ENCODE results near the gene CCDC91.

CCDC91 gene

DNA sequence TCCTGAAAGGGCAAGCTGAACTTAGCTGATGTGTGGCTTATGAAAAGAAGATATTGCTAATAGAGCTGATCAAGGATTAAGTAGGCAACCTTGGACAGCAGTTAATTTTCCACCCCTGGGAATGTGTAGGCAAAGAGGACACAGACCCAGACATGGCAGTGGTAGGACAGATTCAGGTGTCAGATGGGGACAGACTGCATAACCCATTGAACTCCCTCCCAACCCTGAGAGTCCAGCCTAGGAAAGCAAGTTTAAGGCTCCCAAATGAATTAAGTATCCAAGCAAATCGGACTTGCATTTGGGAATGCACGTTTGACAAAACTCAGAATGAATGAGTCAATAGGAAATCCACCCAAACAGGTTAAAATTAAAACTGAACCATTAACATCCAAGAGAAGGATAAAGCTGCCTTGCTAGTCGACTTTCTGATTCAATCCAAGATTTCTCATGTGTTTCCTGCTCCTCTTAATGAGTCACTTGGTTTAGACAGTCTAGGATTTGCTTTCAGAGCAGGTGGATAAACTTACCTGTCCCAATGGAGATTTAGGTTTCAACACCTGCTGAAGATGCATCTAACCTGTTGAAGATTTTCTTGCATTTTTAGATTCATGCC lies 385.4 kb downstream of the CCDC91 start:
- no peak for DNase-seq (ENCODE audit: low read depth in 2 of 3, low spot score in 1 of 3)

DNA sequence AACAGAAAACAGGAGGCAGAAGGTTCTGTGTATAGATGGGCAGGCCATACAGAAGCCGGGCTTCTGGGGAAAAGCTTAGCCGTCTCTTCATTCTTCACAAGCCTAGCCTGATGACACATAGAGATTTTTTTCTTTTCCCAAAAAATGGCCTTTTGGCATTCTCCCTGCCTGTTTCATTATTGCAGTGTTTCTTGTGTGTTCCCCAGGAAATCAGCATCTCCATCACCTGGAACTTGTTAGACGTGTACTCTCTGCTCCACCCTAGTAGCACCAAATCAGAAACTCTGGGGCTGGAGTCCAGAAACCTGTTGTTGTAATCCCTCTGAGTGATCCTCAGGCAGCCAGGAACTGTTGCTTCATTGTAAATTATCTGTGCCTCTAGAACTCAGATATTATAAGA lies 388.1 kb downstream of the CCDC91 start:
- DNase-seq (ENCODE audit: low read depth in 2 of 3, low spot score in 1 of 3): no peak

DNA sequence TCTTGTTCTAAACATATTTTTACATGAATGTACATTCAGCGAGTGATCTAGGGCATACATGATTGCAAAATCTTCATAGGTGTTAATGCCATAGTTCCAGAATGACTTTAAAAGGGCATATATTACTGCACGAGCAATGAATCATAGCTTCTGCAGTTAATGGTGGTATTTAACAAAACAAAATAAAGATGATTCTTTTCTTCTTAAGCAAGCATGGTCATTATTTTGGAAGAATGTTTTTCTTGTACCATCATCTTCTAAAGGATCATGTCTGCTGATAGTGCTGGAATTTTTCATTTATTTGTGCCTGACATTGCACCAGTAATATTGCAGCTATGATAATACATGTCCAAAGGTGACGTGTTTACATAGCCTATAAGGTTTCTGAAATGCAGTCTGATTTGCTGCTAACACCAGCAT lies 388.6 kb downstream of the CCDC91 start:
- DNase-seq (ENCODE audit: low read depth in 2 of 3, low spot score in 1 of 3): no peak

- DNase-seq (ENCODE audit: low read depth in 2 of 3, low spot score in 1 of 3): no peak
These were observed 392.6 kb downstream of the CCDC91 start for GRCh38 chr12:28582672-28583376.

DNA sequence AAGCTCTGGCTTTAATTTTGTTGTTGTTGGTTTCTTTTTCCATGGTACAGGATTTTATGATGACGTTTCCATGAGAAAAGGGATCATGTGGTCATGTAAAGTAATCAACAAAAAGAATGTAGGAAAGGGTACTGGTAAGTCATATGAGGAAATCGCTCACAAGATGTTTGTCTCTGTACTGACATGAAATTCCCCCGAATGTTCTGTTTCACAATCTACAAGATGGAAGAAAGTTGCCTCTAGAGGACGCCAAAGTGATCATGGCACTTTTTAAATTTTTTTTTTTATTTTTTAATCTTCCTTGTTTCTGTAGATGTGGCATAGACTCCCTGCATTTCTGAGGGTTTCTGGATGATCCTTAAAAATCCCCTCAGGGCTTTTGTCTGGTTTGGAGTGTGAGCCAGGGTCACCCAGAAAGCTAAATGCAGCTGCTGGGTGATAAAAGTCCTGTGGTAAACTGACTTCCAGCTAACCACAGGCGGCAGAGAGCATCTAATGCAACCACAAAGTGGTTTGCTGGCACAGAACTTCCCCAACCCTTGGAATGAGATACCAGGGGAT lies 393.5 kb downstream of the CCDC91 start:
- no peak for DNase-seq (ENCODE audit: low read depth in 2 of 3, low spot score in 1 of 3)

- no peak for DNase-seq (ENCODE audit: low read depth in 2 of 3, low spot score in 1 of 3)
These were observed 394.9 kb downstream of the CCDC91 start for GRCh38 chr12:28585146-28585545.

DNA sequence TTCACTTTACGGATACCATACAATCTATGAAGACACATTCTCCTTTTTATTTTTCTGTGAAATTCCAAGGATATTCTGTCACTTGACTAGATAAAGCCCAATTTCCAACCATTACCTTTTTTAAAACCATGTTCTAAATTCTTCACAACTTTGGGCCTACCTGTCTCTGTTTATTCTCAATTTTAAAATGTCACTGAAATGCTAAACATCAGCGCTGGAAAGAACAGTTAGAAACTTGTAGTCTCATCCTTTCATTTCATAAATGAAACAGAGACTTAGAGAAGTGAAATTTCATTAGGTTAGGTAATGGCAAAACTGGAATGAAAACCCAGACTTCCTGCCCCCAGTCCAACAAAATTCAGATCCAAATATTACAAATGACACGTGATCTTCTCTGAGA lies 396.2 kb downstream of the CCDC91 start:
- DNase-seq (ENCODE audit: low read depth in 2 of 3, low spot score in 1 of 3): no peak

DNA sequence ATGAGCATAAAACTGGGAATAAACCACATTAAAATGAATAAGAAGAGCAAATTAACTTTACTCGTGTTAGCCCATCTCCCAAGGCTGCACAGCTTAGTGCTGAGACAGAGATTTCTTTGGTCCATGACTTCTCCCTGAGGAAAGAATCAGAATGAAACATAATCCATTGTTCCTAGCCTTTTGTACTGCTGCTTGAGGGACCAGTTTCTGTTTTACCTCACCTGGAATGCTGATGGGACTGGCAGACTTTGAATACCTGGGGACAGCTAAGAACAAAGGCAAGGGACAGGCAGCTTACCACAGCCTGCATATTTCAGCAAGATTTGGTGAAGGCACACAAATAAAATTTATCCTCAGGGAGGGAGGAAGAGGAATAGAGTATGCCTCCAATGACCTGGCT lies 401.6 kb downstream of the CCDC91 start:
- no peak for DNase-seq (ENCODE audit: low read depth in 2 of 3, low spot score in 1 of 3)
